Iris pigment epithelial cell (primary cell): ENCODE measurements around the gene FAM117A.

Experiments
- DNase-seq: peaks from one replicate; pipeline ENCODE4 v3.0.0-alpha.2; 2011; ENCODE audit warnings: low read depth

Gene FAM117A

GRCh38 chr17:49763735-49764558 is at the start of gene FAM117A:
FAM117A (minus strand) TSS chr17:49764131; CDS start chr17:49764087, 44 bp downstream.
- DNase-seq, result peak; percentile 100

- no peak for DNase-seq
Measured at GRCh38 chr17:49809056-49809455, 45.1 kb upstream of the FAM117A start.

- no peak for DNase-seq
Measured at GRCh38 chr17:49798738-49799137, 34.8 kb upstream of the FAM117A start.

- peak; percentile 54 for DNase-seq
Measured at GRCh38 chr17:49798182-49798581, 34.3 kb upstream of the FAM117A start.

- no peak for DNase-seq
Measured at GRCh38 chr17:49795372-49795771, 31.4 kb upstream of the FAM117A start.

GRCh38 chr17:49793309-49793708 is 29.4 kb upstream of the FAM117A start:
- DNase-seq, result no peak

GRCh38 chr17:49789243-49789578 is 25.3 kb upstream of the FAM117A start:
- DNase-seq, result no peak

- peak; percentile 99 for DNase-seq
Measured at GRCh38 chr17:49788478-49789242, 24.7 kb upstream of the FAM117A start, which contains the start of gene KAT7. KAT7 (plus strand) TSS chr17:49788681; CDS start chr17:49788835, 154 bp downstream.

GRCh38 chr17:49787884-49788477 is 24.1 kb upstream of the FAM117A start:
- no peak for DNase-seq

- no peak for DNase-seq
Measured at GRCh38 chr17:49784636-49785035, 20.7 kb upstream of the FAM117A start.

GRCh38 chr17:49783791-49784190 is 19.9 kb upstream of the FAM117A start:
- DNase-seq, result no peak

GRCh38 chr17:49783071-49783715 is 19.3 kb upstream of the FAM117A start:
- DNase-seq, result no peak

- peak; percentile 91 for DNase-seq
Measured at GRCh38 chr17:49779739-49780231, 15.9 kb upstream of the FAM117A start.

- DNase-seq, result no peak
Measured at GRCh38 chr17:49779156-49779738, 15.3 kb upstream of the FAM117A start.

- no peak for DNase-seq
Measured at GRCh38 chr17:49777563-49777962, 13.6 kb upstream of the FAM117A start.

GRCh38 chr17:49776551-49777300 is 12.8 kb upstream of the FAM117A start:
- no peak for DNase-seq

GRCh38 chr17:49775546-49776260 is 11.8 kb upstream of the FAM117A start:
- DNase-seq, result peak; percentile 47

GRCh38 chr17:49766918-49767530 is 3.1 kb upstream of the FAM117A start:
- DNase-seq, result no peak

GRCh38 chr17:49764559-49765180 is 739 bp upstream of the FAM117A start:
- no peak for DNase-seq
